NCI-H2227 (cell line): ENCODE measurements around the gene PLEKHA5.
"Not testable (repeated sequence)": the region's sequence is repeated elsewhere in the genome, so short reads cannot be mapped to it uniquely, and the experiment has no call there.

Source experiments
- DNase-seq: peaks from one replicate; lab custom pipeline; 2025; ENCODE audit not compliant: unreplicated experiment; lab: John Stamatoyannopoulos, UW

Gene PLEKHA5

GRCh38 chr12:19129486-19130223, at the start of gene PLEKHA5:
Gene PLEKHA5 (plus strand): TSS chr12:19129733. CDS start chr12:19129800, 67 bp downstream.
- DNase-seq, result peak; percentile 82

- DNase-seq, result no peak
Observed at GRCh38 chr12:19080918-19081317, 48.6 kb upstream of the PLEKHA5 start.

- DNase-seq, result no peak
Observed at GRCh38 chr12:19082365-19082911, 47.1 kb upstream of the PLEKHA5 start.

- DNase-seq, result no peak
Observed at GRCh38 chr12:19084547-19084946, 45.0 kb upstream of the PLEKHA5 start.

- DNase-seq, result no peak
Observed at GRCh38 chr12:19085090-19085489, 44.4 kb upstream of the PLEKHA5 start.

GRCh38 chr12:19088606-19089005, 40.9 kb upstream of the PLEKHA5 start:
- DNase-seq, result no peak

- DNase-seq, result not testable (repeated sequence)
Observed at GRCh38 chr12:19092482-19092881, 37.1 kb upstream of the PLEKHA5 start.

- DNase-seq, result no peak
Observed at GRCh38 chr12:19093218-19093617, 36.3 kb upstream of the PLEKHA5 start.

GRCh38 chr12:19095331-19095730, 34.2 kb upstream of the PLEKHA5 start:
- DNase-seq, result no peak

- DNase-seq, result no peak
Observed at GRCh38 chr12:19095756-19096480, 33.6 kb upstream of the PLEKHA5 start.

- no peak for DNase-seq
Observed at GRCh38 chr12:19105463-19105862, 24.1 kb upstream of the PLEKHA5 start.

- DNase-seq, result no peak
Observed at GRCh38 chr12:19107750-19108149, 21.8 kb upstream of the PLEKHA5 start.

GRCh38 chr12:19110221-19110940, 19.2 kb upstream of the PLEKHA5 start:
- no peak for DNase-seq

- DNase-seq, result no peak
Observed at GRCh38 chr12:19113464-19113863, 16.1 kb upstream of the PLEKHA5 start.

GRCh38 chr12:19115285-19115684, 14.2 kb upstream of the PLEKHA5 start:
- no peak for DNase-seq

- DNase-seq, result no peak
Observed at GRCh38 chr12:19119440-19119839, 10.1 kb upstream of the PLEKHA5 start.

- DNase-seq, result no peak
Observed at GRCh38 chr12:19120795-19121194, 8.7 kb upstream of the PLEKHA5 start.

GRCh38 chr12:19121449-19122018, 8.0 kb upstream of the PLEKHA5 start:
- no peak for DNase-seq

- DNase-seq, result no peak
Observed at GRCh38 chr12:19125325-19125724, 4.2 kb upstream of the PLEKHA5 start.

GRCh38 chr12:19127270-19127669, 2.3 kb upstream of the PLEKHA5 start:
- DNase-seq, result no peak

- no peak for DNase-seq
Observed at GRCh38 chr12:19128485-19128884, 1.0 kb upstream of the PLEKHA5 start.
